Mucosa of gallbladder (tissue), 1 donor: Measurements from ENCODE around the gene GRAMD2A. TPM values are rescaled to one million over a fixed set of nuclear protein-coding genes. Genes with fewer than 3 reads are reported as not detected.

Experiments used
- DNase-seq: peaks from one replicate; pipeline ENCODE4 v3.0.0-alpha.2; 2020; ENCODE audit warnings: low spot score
- total RNA-seq: library from RNA; stranded (reverse); gene quantifications from one replicate; pipeline ENCODE4 v1.2.1, GENCODE V29; 2021
- donor health status: DM: no; HTN: no; CAD: no.

GRAMD2A gene
- total RNA-seq, 1 donor from 2014 or later: 0.55 TPM

GRCh38 chr15:72136170-72137051 lies 61.2 kb downstream of the GRAMD2A start:
- DNase-seq: no peak

- DNase-seq: no peak
Observed at GRCh38 chr15:72135719-72136118, 61.9 kb downstream of the GRAMD2A start.

- no peak for DNase-seq
Observed at GRCh38 chr15:72133211-72133610, 64.4 kb downstream of the GRAMD2A start.

- no peak for DNase-seq
Observed at GRCh38 chr15:72131922-72132321, 65.7 kb downstream of the GRAMD2A start.

- no peak for DNase-seq
Observed at GRCh38 chr15:72130272-72130671, 67.3 kb downstream of the GRAMD2A start.

GRCh38 chr15:72128359-72128758 lies 69.2 kb downstream of the GRAMD2A start:
- DNase-seq: no peak

GRCh38 chr15:72127724-72128322 lies 69.8 kb downstream of the GRAMD2A start:
- DNase-seq: no peak

GRCh38 chr15:72124218-72124617 lies 73.4 kb downstream of the GRAMD2A start:
- DNase-seq: no peak

- peak; percentile 98 for DNase-seq
Observed at GRCh38 chr15:72118017-72118978, 79.3 kb downstream of the GRAMD2A start, which contains the start of the genes MYO9A and SENP8. Gene MYO9A (minus strand): TSS chr15:72118150. CDS start chr15:72046563, 71,587 bp downstream. Gene SENP8 (plus strand): TSS chr15:72118403. CDS start chr15:72139624, 21,221 bp downstream.

- peak; percentile 69 for DNase-seq
Observed at GRCh38 chr15:72117486-72118016, 80.0 kb downstream of the GRAMD2A start.

GRCh38 chr15:72116731-72117485 lies 80.7 kb downstream of the GRAMD2A start:
- peak; percentile 11 for DNase-seq

GRCh38 chr15:72113347-72114031 lies 84.1 kb downstream of the GRAMD2A start:
- no peak for DNase-seq

- no peak for DNase-seq
Observed at GRCh38 chr15:72112805-72113204, 84.8 kb downstream of the GRAMD2A start.

- no peak for DNase-seq
Observed at GRCh38 chr15:72112116-72112515, 85.5 kb downstream of the GRAMD2A start.

- DNase-seq: no peak
Observed at GRCh38 chr15:72110355-72110754, 87.2 kb downstream of the GRAMD2A start.

Other genes with a start within 250 kb of the GRAMD2A start
- 33.4 TPM for gene MYO9A, start 79.6 kb downstream of the GRAMD2A start, total RNA-seq
- 4.8 TPM for gene SENP8, start 79.4 kb downstream of the GRAMD2A start, total RNA-seq
- gene PKM, start 33.4 kb upstream of the GRAMD2A start, total RNA-seq: 780 TPM
- gene PARP6, start 74.8 kb upstream of the GRAMD2A start, total RNA-seq: 71.3 TPM
- 2.1 TPM for gene CELF6, start 122.4 kb upstream of the GRAMD2A start, total RNA-seq
- gene HEXA, start 178.2 kb upstream of the GRAMD2A start, total RNA-seq: 96.1 TPM
- gene TMEM202, start 200.5 kb upstream of the GRAMD2A start, total RNA-seq: not detected